ENCODE results near the gene KLHL3.

The KLHL3 gene

GRCh38 chr5:137741718-137742117, 5.8 kb upstream of the KLHL3 start:
- peak; percentile 69 for DNase-seq

DNA sequence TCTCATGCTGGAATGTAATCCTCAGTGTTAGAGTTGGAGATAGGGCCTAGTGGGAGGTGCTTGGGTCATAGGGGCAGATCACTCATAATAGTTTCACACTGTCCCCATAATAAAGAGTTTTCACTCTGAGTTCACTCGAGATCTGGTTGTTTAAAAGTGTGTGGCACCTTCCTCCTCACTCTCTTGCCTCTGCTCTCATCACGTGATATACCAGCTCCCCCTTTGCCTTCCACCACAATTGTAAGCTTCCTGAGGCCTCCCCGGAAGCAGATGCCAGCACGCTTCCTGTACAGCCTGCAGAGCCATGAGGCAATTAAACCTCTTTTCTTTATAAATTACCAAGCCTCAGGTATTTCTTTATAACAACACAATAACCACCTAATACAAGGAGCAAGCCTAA, 3.8 kb upstream of the KLHL3 start:
- DNase-seq: no peak

DNA sequence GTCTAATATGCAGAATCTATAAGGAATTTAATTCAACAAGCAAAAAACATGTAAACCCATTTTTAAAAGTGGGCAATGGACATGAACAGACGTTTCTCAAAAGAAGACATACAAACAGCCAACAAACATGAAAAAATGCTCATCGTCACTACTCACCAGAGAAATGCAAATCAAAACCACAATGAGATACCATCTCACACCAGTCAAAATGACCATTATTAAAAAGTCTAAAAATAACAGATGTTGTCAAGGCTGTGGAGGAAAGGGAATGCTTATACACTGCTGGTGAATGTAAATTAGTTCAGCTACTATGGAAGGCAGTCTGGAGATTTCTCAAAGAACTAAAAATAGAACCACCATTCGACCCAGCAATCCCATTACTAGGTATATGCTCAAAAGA, 3.1 kb upstream of the KLHL3 start:
- DNase-seq: no peak

DNA sequence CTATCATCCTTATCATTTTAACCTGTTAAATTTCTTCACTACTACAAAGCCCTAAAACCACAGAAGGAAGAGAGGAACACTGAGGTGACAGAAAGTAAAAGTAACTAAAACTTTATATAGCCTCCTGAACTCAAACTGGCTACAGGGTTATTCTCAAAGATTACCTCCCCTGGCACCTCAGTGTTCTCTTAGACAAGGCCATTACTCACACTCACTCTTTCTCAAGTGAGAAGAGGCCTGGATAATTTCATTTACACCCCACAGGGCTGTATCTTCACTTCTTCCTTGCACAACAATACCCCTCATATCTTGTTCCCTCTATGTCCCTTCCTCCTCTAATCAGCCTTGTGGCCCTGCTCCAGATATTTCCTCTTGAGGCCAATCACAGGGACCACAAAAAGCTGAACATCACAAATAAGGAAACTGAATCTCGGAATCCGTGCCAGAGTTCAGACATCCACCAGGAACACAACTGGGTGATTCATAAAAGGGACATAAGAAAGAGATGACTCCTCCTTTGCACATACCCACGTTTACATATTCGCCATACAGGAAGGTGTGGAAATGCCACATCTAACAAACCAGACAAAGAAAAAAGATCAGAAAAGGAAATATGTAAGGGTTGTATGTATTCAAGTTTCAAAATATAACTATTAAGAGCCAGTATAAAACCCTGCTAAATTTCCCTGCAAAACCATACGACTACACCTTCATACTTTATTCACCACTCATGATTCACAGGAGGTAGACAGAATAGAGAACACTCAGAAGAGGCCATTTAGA, 1.7 kb upstream of the KLHL3 start:
- DNase-seq: no peak

- DNase-seq: no peak
Observed at GRCh38 chr5:137736496-137736895, 607 bp upstream of the KLHL3 start.

DNA sequence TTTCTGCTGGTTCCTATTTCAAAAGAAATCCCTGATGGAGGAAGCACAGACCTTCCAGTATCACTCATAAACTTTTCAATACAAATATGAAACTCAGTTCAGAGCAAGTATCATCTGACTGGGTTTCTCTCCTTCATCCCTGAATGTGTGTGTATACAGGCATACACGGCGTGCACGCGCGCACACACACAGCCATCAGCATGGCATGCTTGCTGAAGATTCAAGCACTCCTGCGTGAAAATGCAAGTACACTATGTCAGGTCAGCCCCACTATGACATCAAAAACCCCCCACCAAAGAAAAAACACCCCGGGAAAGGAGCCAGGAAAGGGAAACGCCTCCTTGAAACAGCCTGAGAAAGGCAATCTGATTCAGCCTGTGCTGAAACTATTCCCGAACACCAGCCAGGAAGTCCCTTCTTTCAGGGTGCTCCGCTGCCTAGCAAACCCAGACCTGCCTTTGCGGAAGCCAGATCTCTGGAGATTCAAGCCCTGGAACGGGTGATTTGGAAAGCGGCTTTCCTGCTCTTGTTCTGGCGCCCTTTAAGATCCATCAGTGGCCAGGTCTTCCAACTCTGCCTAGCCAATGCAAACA, 831 bp downstream of the KLHL3 start:
- no peak for DNase-seq

DNA sequence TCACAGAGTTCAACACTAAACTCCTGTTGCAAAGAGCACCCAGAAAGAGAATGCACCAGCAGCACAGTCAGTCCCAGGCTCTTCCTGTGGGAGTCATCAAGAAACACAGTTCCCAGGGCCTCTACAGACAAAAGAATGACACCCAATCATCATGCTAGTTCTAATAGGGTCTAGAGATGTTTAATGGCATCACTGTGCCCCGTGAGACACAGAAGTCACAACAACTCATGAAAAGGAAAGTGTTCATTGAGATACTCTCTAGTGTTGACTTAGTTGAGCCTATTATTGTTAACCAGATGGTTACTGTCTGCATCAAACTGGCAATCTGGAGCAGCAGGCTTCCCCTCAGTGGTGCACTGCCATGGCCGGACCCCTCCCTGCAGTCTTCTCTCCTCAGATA, 1.6 kb downstream of the KLHL3 start:
- DNase-seq: no peak

DNA sequence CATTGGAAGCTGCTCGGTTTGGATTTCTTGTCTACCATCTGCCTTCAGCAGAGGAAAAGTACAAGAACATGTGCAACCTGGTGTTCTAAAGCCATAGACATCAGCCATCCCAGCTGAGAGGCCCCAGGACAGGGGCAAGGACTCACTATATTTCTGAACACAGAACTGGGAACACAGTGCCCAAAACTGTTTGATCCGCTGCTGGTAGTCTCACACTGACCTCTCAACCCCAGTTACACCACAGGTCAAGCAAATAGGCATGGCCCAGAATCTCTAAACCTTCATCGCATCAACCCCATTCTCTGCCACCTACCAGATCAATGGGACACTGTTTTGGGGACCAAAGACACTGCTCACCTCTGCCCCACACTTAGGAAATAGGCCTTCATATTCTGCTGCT, 2.0 kb downstream of the KLHL3 start:
- DNase-seq: no peak

DNA sequence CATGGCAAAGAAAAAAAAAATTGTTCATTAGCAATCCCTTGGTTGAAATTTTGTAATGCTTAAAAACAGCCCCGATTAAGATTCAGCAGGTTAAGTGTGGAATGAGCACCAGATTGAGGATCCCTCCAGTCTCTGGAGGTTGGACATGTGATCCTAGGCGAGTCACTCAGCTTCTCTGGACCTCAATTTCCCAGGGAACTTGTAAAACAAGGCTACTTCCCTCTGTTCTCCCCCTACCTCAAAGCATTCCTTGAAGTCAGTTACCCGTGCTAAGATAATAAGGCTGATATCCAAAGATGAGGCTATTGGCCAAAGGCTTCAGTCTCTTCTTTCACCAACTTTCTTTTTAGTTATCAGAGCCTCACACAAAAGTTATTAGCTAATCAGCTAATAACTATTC, 2.9 kb downstream of the KLHL3 start:
- DNase-seq: no peak

DNA sequence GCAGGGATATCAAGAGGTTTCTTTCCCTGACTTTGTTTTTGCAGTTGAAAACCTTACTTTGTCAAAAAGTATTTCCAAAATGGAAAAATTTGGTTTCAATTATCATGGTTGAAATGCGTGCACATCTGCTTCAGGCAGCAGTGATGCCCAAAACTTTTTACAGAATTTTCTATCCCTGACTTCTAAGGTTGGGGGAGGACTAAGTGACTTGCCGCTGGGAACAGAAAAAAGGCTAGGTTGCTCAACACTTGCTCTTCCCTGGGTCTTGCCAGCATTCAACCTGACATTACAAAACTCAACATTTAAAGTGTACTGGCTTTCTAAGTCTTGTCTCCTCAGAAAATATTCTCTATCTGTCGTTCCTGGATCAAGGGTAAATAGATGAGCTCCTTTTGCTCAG, 4.7 kb downstream of the KLHL3 start:
- no peak for DNase-seq

DNA sequence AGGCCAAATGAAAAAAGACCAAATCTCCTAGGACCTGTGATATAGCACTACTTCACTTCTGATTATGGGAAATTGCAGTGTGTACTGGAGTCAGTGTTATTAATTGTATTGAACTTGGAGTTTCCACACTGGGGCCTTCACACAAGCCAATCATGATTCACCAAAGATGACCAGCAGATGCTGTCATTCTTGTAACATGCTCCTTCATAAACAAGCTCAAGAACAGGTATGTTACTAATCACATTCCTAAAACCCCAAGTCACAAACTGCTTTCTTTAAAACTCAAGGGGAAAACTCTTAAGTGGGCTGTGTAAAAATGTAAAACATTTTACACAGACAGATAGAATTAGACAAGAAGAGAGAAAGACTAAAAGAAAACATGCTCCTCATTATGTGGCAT, 5.6 kb downstream of the KLHL3 start:
- DNase-seq: no peak

DNA sequence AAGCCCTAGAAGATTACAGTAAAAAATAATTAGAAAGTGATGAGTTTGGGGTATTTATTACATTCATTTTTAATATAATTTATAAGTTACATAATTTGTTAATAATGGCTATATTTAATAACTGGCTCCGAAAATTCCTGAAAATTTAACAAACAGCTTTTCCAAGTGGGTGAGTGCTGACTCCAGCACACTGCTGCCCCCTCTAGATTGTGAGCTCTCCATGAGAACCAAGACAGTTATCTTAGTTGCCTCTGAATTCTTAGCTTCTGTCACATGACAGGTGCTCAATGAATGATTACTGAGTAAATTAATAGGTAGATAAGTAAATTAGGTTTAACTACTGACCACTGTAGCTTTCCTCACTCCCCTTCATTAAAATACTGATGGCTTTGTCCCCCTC, 7.8 kb downstream of the KLHL3 start:
- DNase-seq: no peak

GRCh38 chr5:137727623-137728022, 8.3 kb downstream of the KLHL3 start:
- DNase-seq: no peak

DNA sequence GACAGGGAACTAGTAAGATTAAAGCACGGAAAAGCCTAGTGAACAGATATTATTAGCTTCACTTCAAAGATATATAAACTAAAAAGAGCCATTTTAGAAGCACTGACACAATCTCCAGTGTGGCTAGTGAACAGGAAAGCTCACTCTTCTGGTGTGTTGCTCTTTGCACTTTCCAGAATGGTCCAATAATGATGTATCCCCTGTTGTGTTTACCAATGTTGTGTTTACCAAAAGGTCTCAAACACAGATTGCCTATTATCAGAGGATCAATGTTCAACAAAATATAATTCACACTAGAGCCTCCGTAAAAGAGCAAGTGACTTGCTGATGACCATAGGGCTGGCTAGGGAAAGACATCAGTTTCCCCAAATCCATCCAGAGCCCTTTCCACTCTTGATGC, 11.6 kb downstream of the KLHL3 start:
- DNase-seq: no peak

DNA sequence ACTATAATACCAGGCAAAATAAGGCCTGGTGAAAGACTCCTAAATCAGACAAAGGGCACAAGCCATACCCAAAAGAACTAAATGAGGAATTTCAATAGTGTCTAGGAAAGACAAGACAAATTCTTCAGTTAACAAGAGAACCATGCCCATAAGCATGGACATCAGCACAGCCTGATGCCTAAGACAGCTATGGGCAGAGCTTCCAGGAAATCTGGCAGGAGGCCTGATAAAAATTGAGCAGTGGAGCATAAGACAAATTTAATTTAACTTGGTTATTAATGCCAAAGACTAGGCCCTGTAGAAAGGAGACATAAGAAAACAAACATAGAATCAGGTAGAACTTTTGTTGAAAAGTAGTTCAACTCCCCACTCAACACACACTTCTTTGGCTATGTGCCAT, 17.3 kb downstream of the KLHL3 start:
- no peak for DNase-seq

GRCh38 chr5:137716337-137716736, 19.6 kb downstream of the KLHL3 start:
- no peak for DNase-seq

DNA sequence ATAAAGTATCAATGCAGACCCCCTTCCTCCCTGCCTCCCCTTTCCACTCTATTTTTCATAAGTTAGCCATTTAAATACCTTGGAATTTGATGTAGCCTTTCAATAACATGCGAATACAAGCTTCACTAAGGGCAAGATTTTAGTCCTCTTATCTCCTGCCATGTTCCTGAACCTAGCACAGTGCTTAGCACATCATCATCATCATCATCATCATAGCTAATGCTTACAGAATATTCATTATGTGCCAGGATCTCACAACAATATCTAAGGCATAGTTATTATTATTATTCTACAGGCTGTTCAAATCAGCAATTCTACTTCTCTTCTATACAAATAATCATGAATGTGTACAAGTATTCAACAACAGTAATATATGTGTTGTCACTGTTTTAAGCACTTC, 20.4 kb downstream of the KLHL3 start:
- no peak for DNase-seq

DNA sequence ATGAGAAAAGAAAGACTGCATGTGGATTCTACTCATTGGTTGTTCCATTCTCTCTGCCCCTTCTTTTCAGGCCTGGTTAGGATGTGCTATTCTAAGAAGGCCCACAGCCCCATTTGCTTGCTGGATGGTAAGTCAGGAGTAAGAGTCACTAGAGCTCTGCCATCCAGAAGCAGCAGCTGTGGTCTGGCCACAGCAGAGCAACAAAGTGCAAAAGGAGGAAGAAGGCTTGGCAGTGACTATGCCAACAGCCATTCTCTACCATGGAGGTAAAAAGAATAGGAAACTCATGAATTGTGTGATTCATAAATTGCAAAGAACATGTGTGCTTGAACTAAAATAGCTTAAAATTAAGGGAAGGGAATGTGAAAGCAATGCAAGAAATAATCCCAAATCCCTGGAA, 20.9 kb downstream of the KLHL3 start:
- no peak for DNase-seq

- DNase-seq: no peak
Observed at GRCh38 chr5:137714494-137714893, 21.4 kb downstream of the KLHL3 start.

DNA sequence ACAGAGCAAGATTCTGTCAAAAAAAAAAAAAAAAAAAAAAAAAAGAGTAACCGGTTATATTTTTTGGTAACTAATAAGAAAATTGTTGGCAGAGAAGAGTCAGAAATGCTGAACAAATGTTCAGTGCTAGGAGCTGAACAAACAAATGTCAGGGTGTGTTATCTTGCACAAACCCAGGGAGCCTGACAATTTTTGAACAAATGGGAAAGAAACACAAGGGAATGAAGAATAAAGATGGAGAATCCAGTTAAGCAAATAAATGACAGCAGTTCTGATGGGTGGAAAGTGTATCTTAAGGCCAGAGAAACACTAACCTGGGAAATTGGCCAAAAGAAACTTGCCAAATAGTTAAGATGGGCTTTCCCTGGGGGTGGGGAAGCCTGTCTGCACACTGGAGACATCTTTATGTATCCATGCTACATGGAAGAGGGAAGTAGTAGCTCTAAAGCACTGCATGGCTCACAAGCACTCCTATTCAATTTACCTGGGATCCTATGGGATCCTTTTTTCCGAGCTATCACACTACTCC, 23.7 kb downstream of the KLHL3 start:
- no peak for DNase-seq

DNA sequence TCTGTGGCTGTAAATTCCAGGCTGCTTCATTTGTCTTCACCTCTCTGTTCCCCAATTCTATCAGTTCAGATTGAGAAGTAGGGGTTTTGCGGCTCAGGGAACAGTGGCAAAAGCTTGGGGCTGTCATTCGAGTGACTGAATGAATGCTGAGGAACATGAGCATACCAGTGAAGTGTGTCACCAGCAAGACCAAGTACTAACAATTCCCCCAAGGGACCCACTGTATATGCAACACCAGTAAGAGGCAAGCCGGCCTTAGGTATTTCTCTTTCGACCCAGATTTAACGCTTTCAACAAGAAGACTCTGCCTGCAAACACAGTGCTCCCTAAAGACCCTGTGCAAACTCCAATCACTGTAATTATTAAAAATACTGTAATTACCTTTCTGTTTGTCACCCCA, 25.8 kb downstream of the KLHL3 start:
- DNase-seq: no peak

DNA sequence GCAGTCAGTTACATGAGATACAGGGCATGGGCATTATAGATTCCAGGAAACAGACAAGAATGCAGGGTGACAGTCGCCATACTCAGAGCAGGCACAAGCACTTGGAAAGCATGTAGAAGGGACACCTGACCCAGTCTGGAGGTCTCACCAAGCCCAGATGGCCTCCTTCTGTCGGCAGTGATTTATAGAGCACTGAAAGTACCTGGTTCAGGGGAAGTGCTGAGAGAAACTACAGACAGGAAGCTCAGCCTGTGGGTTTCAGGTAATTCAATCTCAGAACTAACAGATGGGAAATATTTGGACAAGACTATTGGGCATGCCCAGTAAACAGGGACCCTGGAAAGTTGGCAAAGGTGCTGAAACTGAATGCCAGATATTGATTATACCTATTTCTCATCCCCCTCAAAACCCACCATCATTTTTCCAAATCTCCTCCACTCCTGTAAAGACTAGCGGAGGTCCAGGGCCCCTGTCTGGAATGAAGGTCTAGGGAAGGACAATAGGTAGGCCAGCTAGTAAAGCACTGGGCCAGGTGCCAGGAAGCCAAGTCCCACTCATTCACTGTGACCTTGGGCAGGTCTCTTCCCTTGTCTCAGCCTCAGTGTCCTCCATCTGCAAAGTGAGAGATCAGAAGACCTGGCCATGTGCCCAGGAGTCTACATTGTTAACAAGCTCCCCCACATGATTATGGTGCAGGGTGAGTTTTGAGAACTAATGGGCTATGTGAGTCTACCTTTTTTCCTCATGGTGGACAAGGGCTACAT, 26.9 kb downstream of the KLHL3 start:
- no peak for DNase-seq

DNA sequence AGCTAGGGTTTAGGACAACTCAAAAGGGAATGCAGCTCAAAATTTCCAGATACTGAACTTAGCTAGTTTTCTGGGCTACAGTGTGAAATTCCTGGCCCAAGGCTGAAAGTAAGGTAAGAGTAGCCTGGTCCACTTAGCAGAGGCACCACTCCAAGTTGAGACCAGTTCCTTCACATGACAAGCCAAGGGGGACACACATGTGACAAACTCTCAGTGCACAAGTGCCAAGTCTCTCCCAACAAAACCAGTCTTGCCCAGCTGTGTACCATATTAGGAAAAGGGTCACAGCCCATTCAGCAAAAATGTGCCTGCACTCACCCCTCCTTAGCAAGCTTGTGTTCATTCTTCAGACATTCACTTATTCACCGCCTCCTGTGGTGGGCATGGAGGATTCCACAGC, 27.8 kb downstream of the KLHL3 start:
- no peak for DNase-seq

- DNase-seq: no peak
Observed at GRCh38 chr5:137706841-137707240, 29.0 kb downstream of the KLHL3 start.

Measured in NCI-H2107 (cell line).